GM10266 (cell line): ENCODE results near the gene SEMA3F.

Experiments used
- DNase-seq: peaks from one replicate; pipeline ENCODE4 v3.0.0; 2012; ENCODE audit errors: extremely low spot score
- CTCF ChIP-seq: IDR thresholded peaks from 2 replicates; pipeline ENCODE4 v1.5.1; 2012; ENCODE audit warnings: mild to moderate bottlenecking, low read depth; ENCODE audit not compliant: control insufficient read depth, insufficient read depth; ENCODE audit errors: missing control alignments

The SEMA3F gene

GRCh38 chr3:50133283-50133615, 21.9 kb upstream of the SEMA3F start:
- no peak for DNase-seq
- TF ChIP-seq CTCF: no peak

- no peak for TF ChIP-seq CTCF
- no peak for DNase-seq
Observed at GRCh38 chr3:50134367-50134766, 20.8 kb upstream of the SEMA3F start.

GRCh38 chr3:50135964-50136363, 19.2 kb upstream of the SEMA3F start:
- no peak for DNase-seq
- no peak for TF ChIP-seq CTCF

GRCh38 chr3:50136714-50137405, 18.3 kb upstream of the SEMA3F start:
- DNase-seq: no peak
- TF ChIP-seq CTCF: no peak

- no peak for TF ChIP-seq CTCF
Observed at GRCh38 chr3:50137531-50137930, 17.6 kb upstream of the SEMA3F start.

GRCh38 chr3:50138266-50139200, 16.6 kb upstream of the SEMA3F start:
- TF ChIP-seq CTCF: no peak
- DNase-seq: no peak

More at GRCh38 chr3:50137531-50137930, 17.6 kb upstream of the SEMA3F start:
- DNase-seq: no peak

- TF ChIP-seq CTCF: no peak
- no peak for DNase-seq
Observed at GRCh38 chr3:50139308-50139707, 15.8 kb upstream of the SEMA3F start.
